GM18505 (cell line): Measurements from ENCODE around the gene ATXN7.
A peak's percentile ranks its signal among the peaks of the same experiment; 100 is the strongest.

ENCODE experiments used
- ATAC-seq: cut with Tn5 transposase; IDR thresholded peaks from one replicate; pipeline ENCODE4 v1.9.1; 2021; ENCODE audit not compliant: unreplicated experiment
- POLR2A ChIP-seq: IDR thresholded peaks from 4 replicates; pipeline ENCODE4 v1.6.1; 2011; ENCODE audit warnings: borderline replicate concordance; ENCODE audit not compliant: insufficient read depth, insufficient read length; ENCODE audit errors: extremely low read depth

ATXN7 gene, protein sequence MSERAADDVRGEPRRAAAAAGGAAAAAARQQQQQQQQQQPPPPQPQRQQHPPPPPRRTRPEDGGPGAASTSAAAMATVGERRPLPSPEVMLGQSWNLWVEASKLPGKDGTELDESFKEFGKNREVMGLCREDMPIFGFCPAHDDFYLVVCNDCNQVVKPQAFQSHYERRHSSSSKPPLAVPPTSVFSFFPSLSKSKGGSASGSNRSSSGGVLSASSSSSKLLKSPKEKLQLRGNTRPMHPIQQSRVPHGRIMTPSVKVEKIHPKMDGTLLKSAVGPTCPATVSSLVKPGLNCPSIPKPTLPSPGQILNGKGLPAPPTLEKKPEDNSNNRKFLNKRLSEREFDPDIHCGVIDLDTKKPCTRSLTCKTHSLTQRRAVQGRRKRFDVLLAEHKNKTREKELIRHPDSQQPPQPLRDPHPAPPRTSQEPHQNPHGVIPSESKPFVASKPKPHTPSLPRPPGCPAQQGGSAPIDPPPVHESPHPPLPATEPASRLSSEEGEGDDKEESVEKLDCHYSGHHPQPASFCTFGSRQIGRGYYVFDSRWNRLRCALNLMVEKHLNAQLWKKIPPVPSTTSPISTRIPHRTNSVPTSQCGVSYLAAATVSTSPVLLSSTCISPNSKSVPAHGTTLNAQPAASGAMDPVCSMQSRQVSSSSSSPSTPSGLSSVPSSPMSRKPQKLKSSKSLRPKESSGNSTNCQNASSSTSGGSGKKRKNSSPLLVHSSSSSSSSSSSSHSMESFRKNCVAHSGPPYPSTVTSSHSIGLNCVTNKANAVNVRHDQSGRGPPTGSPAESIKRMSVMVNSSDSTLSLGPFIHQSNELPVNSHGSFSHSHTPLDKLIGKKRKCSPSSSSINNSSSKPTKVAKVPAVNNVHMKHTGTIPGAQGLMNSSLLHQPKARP

GRCh38 chr3:63863150-63864007, at the start of gene ATXN7, which contains the start of gene THOC7:
ATXN7 (plus strand) TSS chr3:63863867; CDS start chr3:63912599, 48,732 bp downstream.
THOC7 (minus strand) TSS chr3:63863805; CDS start chr3:63863790, 15 bp downstream.
- TF ChIP-seq POLR2A, result peak; percentile 60
- ATAC-seq, result peak; percentile 72

DNA sequence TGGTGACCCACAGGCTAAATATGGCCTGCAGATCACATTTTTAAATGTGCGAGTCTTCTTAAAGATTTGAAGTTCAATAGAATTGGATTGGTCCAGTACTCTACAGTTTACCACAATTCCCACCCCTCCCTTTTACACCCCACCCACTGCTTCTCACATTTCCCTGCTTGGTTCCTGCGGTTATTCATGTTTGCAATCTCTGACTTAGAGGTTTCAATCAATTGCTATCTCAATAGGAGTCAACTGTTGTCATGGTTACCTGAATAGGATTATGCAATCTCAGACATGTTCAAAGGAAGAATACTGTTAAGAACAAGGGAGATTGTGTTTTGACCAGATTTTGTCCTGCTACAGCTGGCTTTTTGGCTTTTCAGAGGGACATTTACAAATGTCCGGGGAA, 49.4 kb upstream of the ATXN7 start:
- ATAC-seq, result no peak
- no peak for TF ChIP-seq POLR2A

DNA sequence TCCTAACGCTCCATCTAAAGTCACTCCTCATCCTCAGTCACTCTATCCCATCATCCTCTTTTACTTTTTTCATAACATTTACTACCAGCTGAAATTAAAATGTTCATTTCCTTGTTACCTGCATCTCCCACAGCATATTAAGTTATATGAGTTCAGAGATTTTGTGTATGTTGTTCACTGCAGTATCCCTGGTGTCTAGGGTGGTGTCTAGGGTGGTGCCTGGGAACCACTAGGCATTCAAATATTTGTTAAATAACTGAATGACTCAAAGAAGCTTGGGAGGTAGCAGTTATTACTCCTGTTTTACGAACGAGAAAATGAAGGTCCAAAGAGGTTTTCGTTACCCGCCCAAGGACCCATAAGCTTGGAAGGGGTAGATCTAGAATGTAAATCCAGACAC, 46.4 kb upstream of the ATXN7 start:
- no peak for TF ChIP-seq POLR2A
- no peak for ATAC-seq

DNA sequence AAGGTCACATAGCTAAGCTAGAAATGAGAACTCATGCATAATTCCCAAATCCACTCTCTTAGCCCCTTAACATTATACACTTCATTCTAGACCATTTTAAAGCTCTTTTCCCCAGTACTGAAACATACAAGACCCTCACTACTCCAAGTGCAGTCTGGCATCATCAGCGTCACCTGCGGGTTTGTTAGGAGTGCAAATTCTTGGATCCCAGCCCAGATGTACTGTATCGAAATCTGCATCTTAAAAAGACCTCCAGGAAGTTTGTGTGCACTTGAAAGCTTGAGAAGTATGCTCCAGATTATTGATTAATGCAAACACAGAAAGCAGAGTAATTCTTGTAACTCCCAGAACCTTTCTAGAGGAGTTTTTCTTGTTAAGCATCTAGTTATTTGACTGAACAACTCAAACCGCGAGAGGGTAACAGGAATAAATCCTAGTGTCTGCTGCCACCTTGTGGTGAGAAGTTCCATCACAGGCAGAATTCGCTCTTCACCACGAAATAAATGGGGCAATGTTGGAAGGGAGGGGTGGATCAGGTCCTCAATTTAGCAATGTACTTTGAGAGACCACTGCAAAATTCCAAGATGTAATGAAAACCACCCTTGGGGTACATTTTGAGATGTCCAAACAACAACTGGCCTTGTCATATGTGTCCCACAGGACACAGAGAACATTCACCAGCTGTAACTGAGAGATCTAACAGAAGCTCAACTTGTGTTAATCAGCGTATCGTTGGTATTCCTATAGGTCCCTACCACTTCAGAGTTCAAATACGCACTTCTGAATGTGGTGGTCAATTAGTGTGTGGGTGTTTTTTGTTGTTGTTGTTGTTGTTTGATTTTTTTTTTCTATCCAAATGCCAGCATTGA, 45.2 kb upstream of the ATXN7 start:
- TF ChIP-seq POLR2A, result no peak
- peak; percentile 71 for ATAC-seq

GRCh38 chr3:63819151-63819398, 44.6 kb upstream of the ATXN7 start, which contains the start of gene C3orf49:
C3orf49 (plus strand) TSS chr3:63819299; CDS start chr3:63819472, 173 bp downstream.
- TF ChIP-seq POLR2A, result no peak
- no peak for ATAC-seq

DNA sequence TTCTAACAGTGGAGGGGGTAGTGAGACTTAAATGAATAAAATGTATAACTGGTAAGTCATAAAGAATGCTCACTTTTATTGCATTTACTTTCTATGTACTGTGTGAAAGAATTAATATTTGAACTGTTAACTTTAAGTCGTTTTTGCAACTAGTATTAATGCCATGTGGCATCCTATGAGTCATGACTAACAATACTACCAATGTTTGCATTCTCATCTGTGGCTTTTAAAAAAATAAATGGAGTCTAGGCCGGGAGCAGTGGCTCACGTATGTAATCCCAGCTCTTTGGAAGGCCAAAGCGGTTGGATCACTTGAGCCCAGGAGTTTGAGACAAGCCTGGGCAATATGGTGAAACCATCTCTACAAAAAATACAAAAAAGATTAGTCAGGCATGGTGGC, 39.4 kb upstream of the ATXN7 start:
- no peak for TF ChIP-seq POLR2A
- ATAC-seq, result no peak

DNA sequence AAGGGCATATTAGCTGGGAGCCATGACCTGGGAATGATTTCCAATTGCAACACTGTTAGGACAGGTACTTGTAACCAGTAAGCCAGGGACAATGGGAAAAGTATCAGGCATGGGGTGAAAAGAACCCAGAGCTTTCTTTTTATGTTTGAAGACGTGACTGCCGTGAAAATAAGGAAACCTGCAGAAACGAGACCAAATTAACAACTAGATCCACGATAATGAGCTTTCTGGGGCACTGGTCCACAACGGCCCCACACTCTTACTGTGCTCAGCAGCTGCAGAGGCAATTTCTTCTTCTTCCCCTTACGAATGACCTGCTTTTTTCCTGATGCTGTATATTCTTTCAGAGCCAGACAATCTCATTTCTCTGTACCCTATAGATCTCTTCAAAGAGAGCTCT, 33.1 kb upstream of the ATXN7 start:
- TF ChIP-seq POLR2A, result no peak
- ATAC-seq, result no peak

DNA sequence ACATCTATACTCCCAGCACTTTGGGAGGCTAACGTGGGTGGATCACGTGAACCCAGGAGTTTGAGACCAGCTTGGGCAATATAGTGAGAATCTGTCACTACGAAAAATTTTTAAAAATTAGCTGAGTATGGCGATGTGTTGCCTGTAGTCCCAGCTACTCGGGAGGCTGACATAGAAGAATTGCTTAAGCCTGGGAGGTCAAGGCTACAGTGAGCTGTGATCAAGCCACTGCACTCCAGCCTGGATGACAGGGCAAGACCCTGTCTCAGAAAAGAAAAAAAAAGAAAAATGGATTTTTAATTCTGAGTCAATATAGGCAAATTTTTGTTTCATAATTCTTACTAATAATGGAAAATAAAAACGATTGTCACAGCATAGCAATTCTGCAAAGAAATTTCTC, 31.3 kb upstream of the ATXN7 start:
- ATAC-seq, result no peak
- TF ChIP-seq POLR2A, result no peak

DNA sequence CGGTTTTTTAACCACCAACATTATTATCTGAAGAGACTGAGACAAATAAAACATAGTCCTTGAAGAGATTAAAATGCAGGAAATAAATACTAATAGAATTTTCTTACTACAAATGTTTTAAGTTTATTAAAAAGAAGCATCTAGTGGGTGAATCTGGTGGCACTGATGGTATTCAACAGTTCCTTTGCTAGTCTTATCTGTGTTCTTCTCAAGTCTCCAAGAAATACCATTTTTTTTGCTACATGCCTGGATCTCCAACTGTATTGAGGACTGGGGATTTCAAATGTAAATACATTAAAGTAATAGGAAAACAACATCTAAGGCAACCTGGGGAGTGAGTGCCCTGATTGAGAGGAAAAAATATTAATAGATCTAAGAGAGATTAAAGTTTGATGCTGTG, 22.0 kb upstream of the ATXN7 start:
- no peak for ATAC-seq
- TF ChIP-seq POLR2A, result no peak

DNA sequence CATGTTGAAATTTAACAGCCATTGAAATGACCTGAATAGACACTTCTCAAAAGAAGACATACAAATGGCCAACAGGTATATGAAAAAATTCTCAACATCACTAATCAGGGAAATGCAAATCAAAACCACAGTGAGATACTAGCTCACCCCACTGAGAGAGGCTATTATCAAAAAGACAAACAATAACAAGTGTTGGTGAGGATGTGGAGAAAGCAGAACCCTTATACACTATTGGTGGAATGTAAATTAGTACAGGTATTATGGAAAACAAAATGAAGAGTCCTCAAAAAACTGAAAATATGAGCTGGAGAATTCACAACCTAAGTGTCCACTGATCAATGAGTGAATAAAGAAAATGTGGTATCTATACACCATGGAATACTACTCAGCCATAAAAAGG, 21.5 kb upstream of the ATXN7 start:
- ATAC-seq, result no peak
- TF ChIP-seq POLR2A, result no peak

- TF ChIP-seq POLR2A, result no peak
Observed at GRCh38 chr3:63845215-63845614, 18.5 kb upstream of the ATXN7 start.

More at GRCh38 chr3:63845215-63845614, 18.5 kb upstream of the ATXN7 start:
- no peak for ATAC-seq
